22Rv1 (cell line): ENCODE data around the gene ATP6V1G2.
A peak's percentile ranks its signal among the peaks of the same experiment; 100 is the strongest.

Source experiments
- H3K27ac ChIP-seq: fragments of 450-650 bp; 2 replicates; pipeline ENCODE4 v1.5.1; 2017
- ZFX ChIP-seq: fragments of 450-650 bp; IDR thresholded peaks from 2 replicates; pipeline ENCODE4 v1.6.1; 2017; ENCODE audit warnings: antibody characterized with exemption, borderline replicate concordance
- TF ChIP-seq, protein P1 (sequence below): fragments of 450-650 bp; IDR thresholded peaks from 2 replicates; pipeline ENCODE4 v1.5.1; 2017; ENCODE audit warnings: mild to moderate bottlenecking

Gene ATP6V1G2

DNA sequence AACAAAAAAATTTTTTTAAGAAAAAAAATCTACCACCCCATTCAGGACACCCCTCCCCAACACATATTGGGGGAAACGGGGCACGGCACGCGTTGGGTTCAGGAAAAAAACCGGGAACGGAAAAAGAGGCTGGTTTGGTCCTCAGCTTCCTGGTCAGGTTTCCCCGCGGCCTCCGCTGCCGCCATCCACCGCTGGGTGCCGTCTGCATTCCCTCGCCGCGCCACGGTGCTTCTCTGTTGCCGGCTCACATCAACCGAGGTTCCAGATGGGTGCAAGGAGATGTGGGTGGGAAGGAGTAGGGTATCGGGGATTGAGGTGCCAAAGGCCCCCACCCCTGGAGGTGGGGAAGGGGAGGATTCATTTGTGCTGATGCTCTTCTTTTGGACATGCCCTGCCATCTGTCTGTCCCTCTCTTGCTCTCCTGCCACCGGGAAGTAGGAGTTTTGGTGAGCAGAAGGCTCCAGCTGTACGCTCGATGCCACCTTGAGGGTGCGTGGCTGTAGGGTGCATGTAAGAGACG lies 11.8 kb downstream of the ATP6V1G2 start:
- TF ChIP-seq, protein P1, sequence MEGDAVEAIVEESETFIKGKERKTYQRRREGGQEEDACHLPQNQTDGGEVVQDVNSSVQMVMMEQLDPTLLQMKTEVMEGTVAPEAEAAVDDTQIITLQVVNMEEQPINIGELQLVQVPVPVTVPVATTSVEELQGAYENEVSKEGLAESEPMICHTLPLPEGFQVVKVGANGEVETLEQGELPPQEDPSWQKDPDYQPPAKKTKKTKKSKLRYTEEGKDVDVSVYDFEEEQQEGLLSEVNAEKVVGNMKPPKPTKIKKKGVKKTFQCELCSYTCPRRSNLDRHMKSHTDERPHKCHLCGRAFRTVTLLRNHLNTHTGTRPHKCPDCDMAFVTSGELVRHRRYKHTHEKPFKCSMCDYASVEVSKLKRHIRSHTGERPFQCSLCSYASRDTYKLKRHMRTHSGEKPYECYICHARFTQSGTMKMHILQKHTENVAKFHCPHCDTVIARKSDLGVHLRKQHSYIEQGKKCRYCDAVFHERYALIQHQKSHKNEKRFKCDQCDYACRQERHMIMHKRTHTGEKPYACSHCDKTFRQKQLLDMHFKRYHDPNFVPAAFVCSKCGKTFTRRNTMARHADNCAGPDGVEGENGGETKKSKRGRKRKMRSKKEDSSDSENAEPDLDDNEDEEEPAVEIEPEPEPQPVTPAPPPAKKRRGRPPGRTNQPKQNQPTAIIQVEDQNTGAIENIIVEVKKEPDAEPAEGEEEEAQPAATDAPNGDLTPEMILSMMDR, result no peak
- no peak for TF ChIP-seq ZFX
- H3K27ac ChIP-seq, result no peak overlapping the region

DNA sequence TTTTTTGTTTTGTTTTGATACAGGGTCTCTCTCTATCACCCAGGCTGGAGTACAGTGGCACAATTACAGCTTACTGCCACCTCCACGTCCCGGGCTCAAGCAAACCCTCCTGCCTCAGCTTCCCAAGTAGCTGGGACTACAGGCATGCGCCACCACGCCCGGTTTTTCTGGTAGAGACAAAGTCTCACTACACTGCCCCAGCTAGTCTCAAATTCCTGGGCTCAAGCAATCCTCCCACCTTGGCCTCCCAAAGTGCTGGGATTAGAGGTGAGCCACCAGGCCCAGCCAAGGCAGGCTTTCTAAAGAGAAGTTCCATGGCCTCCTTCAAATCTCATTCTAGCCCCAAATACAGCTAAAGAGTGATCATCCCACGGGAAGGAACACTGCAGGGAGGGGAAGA lies 12.4 kb downstream of the ATP6V1G2 start:
- H3K27ac ChIP-seq, result no peak overlapping the region
- TF ChIP-seq, protein P1, result no peak
- TF ChIP-seq ZFX, result no peak

DNA sequence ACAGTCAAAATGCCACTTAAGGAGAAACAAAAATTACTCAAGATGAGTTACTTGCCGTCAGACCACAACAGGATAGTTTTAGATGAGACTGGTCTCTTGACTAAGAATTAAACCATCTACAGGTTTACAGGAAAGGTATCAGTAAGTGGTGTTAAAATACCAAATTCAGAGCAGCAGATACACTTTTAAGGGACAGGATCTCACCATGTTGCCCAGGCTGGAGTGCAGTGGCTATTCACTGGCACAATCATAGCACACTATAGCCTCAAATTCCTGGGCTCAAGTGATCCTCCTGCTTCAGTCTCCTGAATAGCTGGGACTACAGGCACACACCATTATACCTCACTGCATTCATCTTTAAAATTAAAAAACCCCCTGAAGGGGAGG lies 13.0 kb downstream of the ATP6V1G2 start:
- TF ChIP-seq ZFX, result no peak
- TF ChIP-seq, protein P1, result no peak
- no peak overlapping the region for H3K27ac ChIP-seq

DNA sequence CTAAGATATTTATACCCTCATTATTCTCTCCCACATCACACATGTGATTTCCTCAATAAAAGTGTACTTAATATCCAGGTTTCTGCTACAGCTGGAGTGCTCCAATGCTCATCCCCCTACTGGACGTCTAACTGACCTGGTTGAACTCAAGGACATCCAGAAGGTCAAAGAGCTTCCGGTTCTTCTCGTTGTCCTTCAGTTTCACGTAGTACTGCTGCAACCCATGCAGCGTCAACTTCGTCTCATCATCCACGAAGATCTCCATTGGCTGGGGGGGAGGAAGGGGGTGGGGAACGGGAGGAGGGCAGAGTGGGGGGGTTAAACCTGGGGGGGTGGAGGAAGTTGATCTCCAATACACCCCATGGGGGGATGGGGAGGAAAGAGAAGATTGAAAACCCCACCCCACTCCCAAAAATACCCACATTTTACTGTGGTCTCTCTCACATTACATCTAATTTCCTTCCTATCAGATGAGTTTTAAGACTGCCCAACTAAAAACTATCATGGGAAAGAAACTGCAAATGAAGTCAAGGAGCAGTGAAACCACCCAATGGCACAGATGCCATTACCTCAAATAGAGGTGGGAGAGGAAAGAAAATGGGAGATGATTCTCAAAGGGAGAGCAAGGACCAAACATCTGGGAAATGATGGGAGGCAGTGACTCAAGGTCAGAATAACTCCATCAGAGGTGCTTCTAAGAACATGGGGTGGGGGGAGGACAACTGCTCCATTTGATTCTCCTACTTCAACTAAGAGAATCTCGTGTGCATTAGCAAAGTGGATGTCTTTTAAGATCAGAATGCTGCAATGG lies 13.6 kb downstream of the ATP6V1G2 start:
- TF ChIP-seq ZFX, result no peak
- TF ChIP-seq, protein P1, result no peak
- H3K27ac ChIP-seq, result peak overlapping the region; percentile 28; the same call in 1 of the 2 replicates

GRCh38 chr6:31531771-31532643 lies 14.4 kb downstream of the ATP6V1G2 start:
- peak overlapping the region; percentile 28; the same call in 1 of the 2 replicates for H3K27ac ChIP-seq
- TF ChIP-seq, protein P1, result no peak
- TF ChIP-seq ZFX, result no peak

- TF ChIP-seq ZFX, result no peak
- TF ChIP-seq, protein P1, result no peak
- H3K27ac ChIP-seq, result no peak overlapping the region
These were observed 15.2 kb downstream of the ATP6V1G2 start for GRCh38 chr6:31531162-31531561.

DNA sequence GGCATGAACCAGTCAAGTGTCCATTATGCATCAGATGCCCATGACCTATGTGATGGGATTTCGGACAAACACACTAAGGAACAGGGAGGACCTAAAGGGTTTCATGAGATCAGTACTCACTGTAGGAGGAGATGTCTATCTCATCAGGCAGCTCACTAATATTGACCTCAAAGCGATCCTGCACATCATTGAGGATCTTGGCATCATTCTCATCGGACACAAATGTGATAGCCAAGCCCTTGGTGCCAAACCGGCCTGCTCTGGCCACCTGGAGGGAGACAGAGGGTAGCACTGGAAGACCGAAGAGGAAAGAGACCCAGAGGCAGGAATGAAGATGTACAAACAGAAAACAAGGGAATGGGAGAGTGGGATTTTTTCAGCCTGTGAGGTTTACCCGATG lies 15.7 kb downstream of the ATP6V1G2 start:
- no peak overlapping the region for H3K27ac ChIP-seq
- no peak for TF ChIP-seq ZFX
- TF ChIP-seq, protein P1, result no peak
